ENCODE measurements around the gene PLIN5. TPM values are rescaled to one million over a fixed set of nuclear protein-coding genes. Genes with fewer than 3 reads are reported as not detected.
A peak's percentile ranks its signal among the peaks of the same experiment; 100 is the strongest.

PLIN5 gene
- total and polyA plus RNA-seq, 10 of the 15 experiments (the other 5 are each of a cell fraction or from before 2014, with no cell fraction given) = 0.15 to 0.33 TPM; not detected in 8

GRCh38 chr19:4493929-4494690 is 40.9 kb downstream of the PLIN5 start:
- no peak for ATAC-seq
- intact Hi-C loops (cut with micrococcal nuclease; ENCODE audit: unreplicated experiment) = no loop called here
- no peak for DNase-seq (ENCODE audit: low read depth, low spot score)
- Histone ChIP-seq H3K4me1 (ENCODE audit: control insufficient read depth, insufficient read depth, low read length) (no peaks in the 10 kb centered on the region), H3K9me3 (replicated peaks; ENCODE audit: control insufficient read depth, insufficient read depth, low read length) (no peaks in the 10 kb centered on the region), H2AFZ (ENCODE audit: control insufficient read depth, low read depth, low read length) (no peak overlapping the region), H3K9ac (ENCODE audit: control insufficient read depth, insufficient read depth, low read length) (no peak overlapping the region), H3K4me2 (ENCODE audit: control insufficient read depth, insufficient read depth) (no peak overlapping the region), H3K36me3 (ENCODE audit: control insufficient read depth in 2 of 2, insufficient read depth in 2 of 2, low read length in 1 of 2) (peaks cover 7 to 17% of the 10 kb centered on the region in 2 experiments; a peak in 3 of 4 replicates), H3K4me3 (no peak overlapping the region), H4K20me1 (ENCODE audit: control insufficient read depth, insufficient read depth) (no peaks in the 10 kb centered on the region), H3K27me3 (replicated peaks in 1 of 2; ENCODE audit: control insufficient read depth in 2 of 2, insufficient read depth in 2 of 2, low read length in 1 of 2) (no peaks in the 10 kb centered on the region), H3K27ac (ENCODE audit: control insufficient read depth, insufficient read depth) (no peak overlapping the region), H3K79me2 (ENCODE audit: control insufficient read depth, insufficient read depth, low read length) (no peaks in the 10 kb centered on the region)
- CTCF ChIA-PET = interaction anchor here (0.8 to 1.3 kb wide), 3 partner anchors 31 to 227 kb away, joined by 3 read pairs; no protein-coding TSS in a partner anchor
- no peak for FAIRE-seq
- in situ Hi-C loops (cut with MboI) = no loop called here
- 99% methylated on average over 37 of the region's 61 CpGs for WGBS (ENCODE audit: insufficient coverage, insufficient replicate concordance, low lambda C conversion rate, missing lambda C conversion rate)
- BruUV-seq (replicated peaks) = TSS peak; percentile 72
- POLR2A ChIA-PET = no interaction called here
- RAD21 ChIA-PET (ENCODE audit: unreplicated experiment) = no interaction called here
- SMC1A ChIA-PET (ENCODE audit: uncharacterized antibody, unreplicated experiment) = no interaction called here
- TF ChIP-seq IKZF2 (IDR thresholded peaks at IDR 0.05) = no peak
- no peak for TF ChIP-seq TCF3 (IDR thresholded peaks at IDR 0.05; ENCODE audit: borderline replicate concordance, insufficient read depth, low read depth, low read length)
- TF ChIP-seq NFIC (IDR thresholded peaks at IDR 0.05; ENCODE audit: low read depth, low read length) = no peak
- TF ChIP-seq ZBTB40 (IDR thresholded peaks at IDR 0.05; ENCODE audit: borderline replicate concordance) = no peak
- TF ChIP-seq CREB1 (IDR thresholded peaks at IDR 0.05; ENCODE audit: low read depth) = no peak
- TF ChIP-seq ZNF207 (IDR thresholded peaks at IDR 0.05; ENCODE audit: borderline replicate concordance) = no peak
- no peak for TF ChIP-seq PBX3 (IDR thresholded peaks at IDR 0.05; ENCODE audit: insufficient replicate concordance, low read depth, low read length)
- TF ChIP-seq NR2F1 (conservative IDR thresholded peaks at IDR 0.05) = no peak
- TF ChIP-seq HDAC6 (IDR thresholded peaks at IDR 0.05; ENCODE audit: unreplicated experiment) = no peak
- no peak for TF ChIP-seq LARP7 (IDR thresholded peaks at IDR 0.05)
- no peak for TF ChIP-seq ZNF384 (IDR thresholded peaks at IDR 0.05; ENCODE audit: borderline replicate concordance, low read depth, low read length)
- TF ChIP-seq ZNF592 (IDR thresholded peaks at IDR 0.05) = no peak
- no peak for TF ChIP-seq MEF2B (IDR thresholded peaks at IDR 0.05; ENCODE audit: partially characterized antibody, poor library complexity, severe bottlenecking)
